SK-N-MC (cell line): ENCODE results near the gene CDYL.

Experiments used
- EZH2 ChIP-seq: fragments of 200-600 bp; sonication (generic); IDR thresholded peaks from one replicate; pipeline ENCODE4 v1.6.1; 2017; ENCODE audit warnings: antibody characterized with exemption
- FOXP2 ChIP-seq: optimal IDR thresholded peaks from 2 replicates; pipeline ENCODE3; 2011; ENCODE audit warnings: mild to moderate bottlenecking, moderate library complexity; ENCODE audit not compliant: insufficient read depth; ENCODE audit errors: extremely low read length, control extremely low read depth
- POLR2AphosphoS5 ChIP-seq: IDR thresholded peaks from 2 replicates; pipeline ENCODE4 v1.6.1; 2012; ENCODE audit warnings: mild to moderate bottlenecking, low read depth, low read length, borderline replicate concordance

- TF ChIP-seq POLR2AphosphoS5 (no peak), EZH2 (no peak), FOXP2 (no peak)
Measured at GRCh38 chr6:4904461-4905025, 128.3 kb downstream of the CDYL start.
